Loucy (cell line): ENCODE results near the gene SMIM14.

Experiments
- CTCF ChIP-seq: fragments of 200-600 bp; sonication (generic); conservative IDR thresholded peaks from 2 replicates; pipeline ENCODE4 v1.5.1; 2014; ENCODE audit warnings: mild to moderate bottlenecking, antibody characterized with exemption, low read length
- EZH2phosphoT487 ChIP-seq: fragments of 200-600 bp; IDR thresholded peaks from 2 replicates; pipeline ENCODE4 v1.6.1; 2018; ENCODE audit warnings: antibody characterized with exemption, mild to moderate bottlenecking, moderate library complexity, borderline replicate concordance

GRCh38 chr4:39636531-39637184, 2.0 kb downstream of the SMIM14 start:
- no peak; the same call in 1 of the 2 replicates for TF ChIP-seq CTCF
- TF ChIP-seq EZH2phosphoT487, result no peak
